Peyer's patch (tissue), 4 donors: ENCODE results near the gene ZNF664. TPM values are rescaled to one million over a fixed set of nuclear protein-coding genes. Genes with fewer than 3 reads are reported as not detected.
A peak's percentile ranks its signal among the peaks of the same experiment; 100 is the strongest.

Source experiments
- DNase-seq, 3 donors: peaks; one replicate each; pipeline ENCODE4 v3.0.0-alpha.2; 2017 to 2019
- H3K27ac ChIP-seq, 4 donors: fragments of 200-600 bp; sonication (generic); one replicate each; pipeline ENCODE4 v1.5.1; 2016 to 2019
- H3K27me3 ChIP-seq, 2 donors: fragments of 200-600 bp; sonication (generic); one replicate each; pipeline ENCODE4 v1.5.1; 2019
- H3K36me3 ChIP-seq, 3 donors: fragments of 200-600 bp; sonication (generic); one replicate each; pipeline ENCODE4 v1.5.1; 2016 to 2019
- H3K4me1 ChIP-seq, 4 donors: fragments of 200-600 bp; sonication (generic); one replicate each; pipeline ENCODE4 v1.5.1; 2016 to 2019
- H3K4me3 ChIP-seq, 4 donors: fragments of 200-600 bp; sonication (generic); 1 replicate in 3 of 4; 2 replicates in 1 of 4; pipeline ENCODE4 v1.5.1; 2016 to 2019; ENCODE audit warnings: mild to moderate bottlenecking in 1 of 4
- H3K9me3 ChIP-seq, 4 donors: fragments of 200-600 bp; sonication (generic); one replicate each; pipeline ENCODE4 v1.5.1; 2016 to 2019; ENCODE audit warnings: mild to moderate bottlenecking in 1 of 4
- POLR2A ChIP-seq, 2 donors: fragments of 450-650 bp; IDR thresholded peaks; one replicate each; pipeline ENCODE4 v1.5.1; 2017; ENCODE audit warnings: antibody characterized with exemption in 2 of 2, mild to moderate bottlenecking in 2 of 2, moderate library complexity in 2 of 2
- total RNA-seq, 4 donors: library from RNA; depleted of rRNA; stranded (reverse); fragments of >200 nt; gene quantifications; one replicate each; pipeline ENCODE4 v1.1.0, GENCODE V29; 2016
- TF ChIP-seq, protein P1 (sequence below), 6 experiments: fragments of 450-650 bp in 4 of 6; fragments of 200-600 bp in 2 of 6; sonication (generic) in 1 of 6; IDR thresholded peaks; one replicate each; pipeline ENCODE4 v1.5.1; 2017 to 2019; ENCODE audit warnings: antibody characterized with exemption in 6 of 6, mild to moderate bottlenecking in 3 of 6, moderate library complexity in 1 of 6

ZNF664 gene
- total RNA-seq, 4 donors from 2014 or later, result 75.9 to 160 (median 114) TPM

DNA sequence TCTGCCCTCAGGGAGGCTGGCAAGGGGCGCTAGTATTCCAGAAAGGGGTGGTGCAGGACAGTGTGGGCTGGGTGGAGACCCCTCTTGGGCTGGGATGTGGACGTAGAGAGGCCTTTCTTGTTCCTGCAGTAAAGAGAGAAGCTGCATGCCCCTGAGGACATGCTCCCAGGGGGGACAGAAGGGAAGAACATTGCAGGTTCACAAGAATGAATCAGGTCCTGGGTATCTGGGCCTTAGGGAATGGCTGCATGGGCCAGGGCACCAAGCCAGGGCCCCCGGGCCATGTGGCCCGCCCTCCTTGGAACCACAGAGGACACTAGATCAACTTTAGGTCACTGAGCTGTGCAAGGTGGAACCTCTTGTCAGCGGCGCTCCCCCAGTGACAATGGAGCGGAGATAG, 51.8 kb downstream of the ZNF664 start:
- Histone ChIP-seq H3K27ac (no peak overlapping the region), H3K9me3 (no peaks in the 10 kb centered on the region), H3K4me1 (no peaks in the 10 kb centered on the region), H3K27me3 (no peaks in the 10 kb centered on the region), H3K36me3 (no peaks in the 10 kb centered on the region), H3K4me3 (no peak overlapping the region)
- DNase-seq, result no peak
- TF ChIP-seq, protein P1, sequence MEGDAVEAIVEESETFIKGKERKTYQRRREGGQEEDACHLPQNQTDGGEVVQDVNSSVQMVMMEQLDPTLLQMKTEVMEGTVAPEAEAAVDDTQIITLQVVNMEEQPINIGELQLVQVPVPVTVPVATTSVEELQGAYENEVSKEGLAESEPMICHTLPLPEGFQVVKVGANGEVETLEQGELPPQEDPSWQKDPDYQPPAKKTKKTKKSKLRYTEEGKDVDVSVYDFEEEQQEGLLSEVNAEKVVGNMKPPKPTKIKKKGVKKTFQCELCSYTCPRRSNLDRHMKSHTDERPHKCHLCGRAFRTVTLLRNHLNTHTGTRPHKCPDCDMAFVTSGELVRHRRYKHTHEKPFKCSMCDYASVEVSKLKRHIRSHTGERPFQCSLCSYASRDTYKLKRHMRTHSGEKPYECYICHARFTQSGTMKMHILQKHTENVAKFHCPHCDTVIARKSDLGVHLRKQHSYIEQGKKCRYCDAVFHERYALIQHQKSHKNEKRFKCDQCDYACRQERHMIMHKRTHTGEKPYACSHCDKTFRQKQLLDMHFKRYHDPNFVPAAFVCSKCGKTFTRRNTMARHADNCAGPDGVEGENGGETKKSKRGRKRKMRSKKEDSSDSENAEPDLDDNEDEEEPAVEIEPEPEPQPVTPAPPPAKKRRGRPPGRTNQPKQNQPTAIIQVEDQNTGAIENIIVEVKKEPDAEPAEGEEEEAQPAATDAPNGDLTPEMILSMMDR (IDR thresholded peaks at IDR 0.05), result no peak
- no peak for TF ChIP-seq POLR2A (IDR thresholded peaks at IDR 0.05)

DNA sequence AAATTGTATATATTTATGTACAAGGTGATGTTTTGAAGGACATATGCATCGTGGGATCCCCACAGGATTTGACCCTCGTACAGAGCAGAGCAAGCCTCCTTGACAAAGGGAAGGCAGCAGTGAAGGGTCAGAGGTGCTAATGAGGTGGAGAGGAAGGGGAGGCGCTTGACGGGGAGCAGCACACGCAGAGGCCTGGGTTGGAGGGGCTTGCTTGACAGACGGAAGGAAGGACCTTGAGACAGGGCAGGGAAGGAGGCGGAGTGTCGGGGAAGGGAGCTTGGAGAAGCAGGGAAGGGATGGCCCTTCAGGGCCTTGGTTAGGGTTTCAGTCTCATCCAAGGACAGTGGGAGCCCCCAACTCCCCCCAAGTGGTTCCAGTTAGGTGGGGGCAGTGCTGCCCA, 52.6 kb downstream of the ZNF664 start:
- Histone ChIP-seq H3K9me3 (no peaks in the 10 kb centered on the region), H3K4me1 (no peaks in the 10 kb centered on the region), H3K27me3 (no peaks in the 10 kb centered on the region), H3K36me3 (no peaks in the 10 kb centered on the region), H3K27ac (no peak overlapping the region), H3K4me3 (no peak overlapping the region)
- TF ChIP-seq, protein P1 (IDR thresholded peaks at IDR 0.05), result no peak
- no peak for TF ChIP-seq POLR2A (IDR thresholded peaks at IDR 0.05)
- DNase-seq, result no peak

DNA sequence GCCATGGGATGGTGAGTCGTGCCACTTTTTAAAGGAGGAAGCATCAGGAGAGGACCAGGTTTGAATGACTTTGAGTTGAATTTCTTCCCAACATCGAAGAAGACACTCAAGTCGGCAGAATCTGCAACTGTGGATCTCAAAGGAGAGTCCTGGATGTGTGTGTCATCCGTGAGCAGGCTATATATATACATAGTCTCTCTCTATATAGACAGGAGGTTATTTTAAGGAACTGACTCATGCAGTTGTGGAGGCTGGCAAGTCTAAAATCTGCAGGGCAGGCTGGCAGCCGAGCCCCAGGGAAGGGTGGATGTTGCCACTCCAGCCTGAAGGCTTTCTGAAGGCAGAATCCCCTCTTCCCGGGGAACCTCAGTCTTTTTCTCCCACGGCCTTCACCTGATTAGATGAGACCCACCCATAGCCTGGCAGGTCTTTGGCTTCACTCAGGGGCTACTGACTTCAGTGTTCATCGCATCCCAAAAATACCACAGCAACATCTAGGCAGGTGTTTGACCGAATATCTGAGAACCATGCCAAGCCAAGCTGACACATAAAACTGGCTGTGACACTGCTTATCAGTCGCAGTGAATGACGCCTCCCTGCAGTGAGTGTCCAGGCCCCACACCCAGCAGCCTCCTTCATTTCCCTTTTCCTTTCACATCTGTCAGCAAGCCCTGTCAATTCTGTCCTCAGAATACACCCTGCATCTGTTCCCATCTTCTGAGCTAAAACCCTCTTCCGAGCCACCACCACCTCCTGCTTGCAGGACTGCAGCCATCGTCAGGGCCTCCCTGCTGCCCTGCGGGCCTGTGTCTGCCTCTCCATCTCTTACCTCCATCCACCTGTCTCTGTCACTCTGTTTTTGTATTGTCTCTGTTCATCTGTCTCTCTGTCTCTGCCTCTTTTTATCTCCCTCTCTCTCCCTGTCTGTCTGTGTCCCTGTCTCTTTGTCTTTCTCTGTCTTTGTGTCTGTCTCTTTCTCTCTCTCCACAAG, 54.0 kb downstream of the ZNF664 start:
- Histone ChIP-seq H3K9me3 (no peaks in the 10 kb centered on the region), H3K4me3 (no peak overlapping the region), H3K4me1 (no peaks in the 10 kb centered on the region), H3K27ac (no peak overlapping the region), H3K27me3 (no peaks in the 10 kb centered on the region), H3K36me3 (no peaks in the 10 kb centered on the region)
- DNase-seq, result no peak
- no peak for TF ChIP-seq POLR2A (IDR thresholded peaks at IDR 0.05)
- TF ChIP-seq, protein P1 (IDR thresholded peaks at IDR 0.05), result no peak

DNA sequence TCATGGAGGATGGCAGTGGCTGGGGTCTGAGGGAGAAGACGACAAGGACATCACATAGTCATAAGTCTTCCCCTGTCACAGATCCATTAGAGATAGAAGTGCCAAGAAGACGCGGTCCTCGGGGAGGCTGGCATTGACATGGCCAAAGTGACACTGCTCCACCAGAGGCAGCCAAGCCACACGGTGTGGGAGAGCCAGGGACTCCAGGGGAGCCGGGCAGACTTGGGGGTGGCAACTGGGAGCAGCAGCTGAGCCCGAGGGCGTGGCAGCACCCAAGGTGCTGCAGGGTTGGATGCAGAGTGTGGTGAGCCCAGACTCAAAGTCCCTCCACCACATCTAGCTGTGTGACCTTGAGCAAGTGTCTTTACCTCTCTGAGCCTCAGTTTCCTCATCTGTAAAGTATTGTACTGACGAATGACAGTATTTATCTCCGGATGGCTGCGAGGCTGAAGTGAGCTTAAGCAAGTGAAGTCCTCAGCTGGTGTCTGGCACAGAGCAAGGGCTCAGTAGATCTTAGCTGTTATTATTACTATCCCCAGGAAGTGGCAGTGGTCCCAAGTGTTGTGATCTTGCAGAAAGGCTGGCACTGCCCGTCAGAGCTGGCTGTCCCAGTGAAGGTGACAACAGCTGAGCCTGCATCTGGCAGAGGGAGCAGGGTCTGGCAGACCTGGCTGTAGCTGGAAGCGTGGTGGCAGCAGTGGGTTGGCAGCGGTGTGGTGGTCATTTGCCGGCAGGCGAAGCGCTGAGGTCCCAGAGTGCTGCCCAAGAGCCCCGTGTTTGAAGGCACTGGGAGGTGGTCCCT, 54.9 kb downstream of the ZNF664 start:
- no peak overlapping the region for H3K4me3 ChIP-seq
- H3K9me3 ChIP-seq, result no peaks in the 10 kb centered on the region
- H3K36me3 ChIP-seq, result no peaks in the 10 kb centered on the region
- H3K27me3 ChIP-seq, result no peaks in the 10 kb centered on the region
- peak in 1 of 3 donors; percentile 8 for DNase-seq
- TF ChIP-seq, protein P1 (IDR thresholded peaks at IDR 0.05), result no peak
- no peak for TF ChIP-seq POLR2A (IDR thresholded peaks at IDR 0.05)
- no peaks in the 10 kb centered on the region for H3K4me1 ChIP-seq
- H3K27ac ChIP-seq, result no peak overlapping the region

DNA sequence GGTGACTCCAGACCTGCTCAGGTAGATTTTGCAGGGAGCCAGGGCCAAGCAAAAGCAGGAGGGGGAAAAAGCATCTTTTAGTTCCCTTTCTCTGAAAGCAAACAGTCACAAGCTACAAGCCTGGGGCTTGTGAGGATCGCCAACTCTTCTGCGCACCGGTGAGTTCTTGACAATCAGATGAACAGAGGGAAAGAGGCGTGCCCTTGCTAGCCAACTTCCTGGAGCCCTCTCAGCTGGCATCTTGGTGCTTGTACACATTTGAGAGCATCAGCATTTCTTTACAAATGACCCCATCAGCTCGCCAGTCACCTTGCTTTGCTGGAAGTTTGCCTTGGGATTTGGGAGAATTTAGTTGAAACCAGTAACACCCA, 55.5 kb downstream of the ZNF664 start:
- TF ChIP-seq, protein P1 (IDR thresholded peaks at IDR 0.05), result no peak
- no peak overlapping the region for H3K27ac ChIP-seq
- no peak overlapping the region for H3K4me3 ChIP-seq
- H3K36me3 ChIP-seq, result no peaks in the 10 kb centered on the region
- no peaks in the 10 kb centered on the region for H3K27me3 ChIP-seq
- DNase-seq, result no peak
- H3K9me3 ChIP-seq, result no peaks in the 10 kb centered on the region
- H3K4me1 ChIP-seq, result no peaks in the 10 kb centered on the region
